ENCODE results near the gene DYNC1H1. TPM values are rescaled to one million over a fixed set of nuclear protein-coding genes. Genes with fewer than 3 reads are reported as not detected.

Gene DYNC1H1
- total RNA-seq, 6 experiments from 2014 or later = 116 to 261 (median 161) TPM

- WGBS (ENCODE audit: insufficient coverage, low coverage, low lambda C conversion rate, missing lambda C conversion rate) = 77% methylated on average over 3 of the region's 3 CpGs
- ATAC-seq (no peak), DNase-seq (no peak)
- Histone ChIP-seq H3K27ac (no peak overlapping the region), H3K36me3 (peaks cover 12 to 99% (median 59%) of the 10 kb centered on the region in 4 donors), H3K4me3 (no peak overlapping the region), H3K4me1 (no peaks in the 10 kb centered on the region), H3K27me3 (no peaks in the 10 kb centered on the region), H3K9me3 (no peaks in the 10 kb centered on the region)
- TF ChIP-seq POLR2A (IDR thresholded peaks at IDR 0.05) (no peak), CTCF (IDR thresholded peaks at IDR 0.05) (no peak)
- intact Hi-C loops (cut with DNase I) = no loop called here
Observed at GRCh38 chr14:102028733-102029132, 64.4 kb downstream of the DYNC1H1 start.

- ATAC-seq = no peak
- no peak for DNase-seq
- no CpG with 5 or more reads among the region's 2 CpGs for WGBS (ENCODE audit: insufficient coverage, low coverage, low lambda C conversion rate, missing lambda C conversion rate)
- Histone ChIP-seq H3K36me3 (peaks cover 16 to 99% (median 63%) of the 10 kb centered on the region in 4 donors), H3K4me3 (no peak overlapping the region), H3K4me1 (no peaks in the 10 kb centered on the region), H3K9me3 (no peaks in the 10 kb centered on the region), H3K27ac (no peak overlapping the region), H3K27me3 (no peaks in the 10 kb centered on the region)
- intact Hi-C loops (cut with DNase I) = no loop called here
- no peak for TF ChIP-seq CTCF (IDR thresholded peaks at IDR 0.05)
- TF ChIP-seq POLR2A (IDR thresholded peaks at IDR 0.05) = no peak
Observed at GRCh38 chr14:102029956-102030355, 65.6 kb downstream of the DYNC1H1 start.

GRCh38 chr14:102033241-102033640, 68.9 kb downstream of the DYNC1H1 start:
- no peak for TF ChIP-seq POLR2A (IDR thresholded peaks at IDR 0.05)
- no peak for TF ChIP-seq CTCF (IDR thresholded peaks at IDR 0.05)
- Histone ChIP-seq H3K9me3 (no peaks in the 10 kb centered on the region), H3K4me1 (no peaks in the 10 kb centered on the region), H3K4me3 (no peak overlapping the region), H3K36me3 (peaks cover 10 to 99% (median 56%) of the 10 kb centered on the region in 4 donors), H3K27me3 (no peaks in the 10 kb centered on the region), H3K27ac (no peak overlapping the region)
- WGBS (ENCODE audit: insufficient coverage, low coverage, low lambda C conversion rate, missing lambda C conversion rate) = 90% methylated on average over 4 of the region's 13 CpGs
- ATAC-seq (no peak), DNase-seq (no peak)
- intact Hi-C loops (cut with DNase I) = no loop called here

GRCh38 chr14:102034301-102034700, 69.9 kb downstream of the DYNC1H1 start:
- Histone ChIP-seq H3K27me3 (no peaks in the 10 kb centered on the region), H3K4me3 (no peak overlapping the region), H3K4me1 (no peaks in the 10 kb centered on the region), H3K27ac (no peak overlapping the region), H3K9me3 (no peaks in the 10 kb centered on the region), H3K36me3 (peaks cover 10 to 99% (median 56%) of the 10 kb centered on the region in 4 donors)
- no peak for TF ChIP-seq CTCF (IDR thresholded peaks at IDR 0.05)
- no peak for DNase-seq
- intact Hi-C loops (cut with DNase I) = no loop called here
- 80% methylated on average over 10 of the region's 11 CpGs for WGBS (ENCODE audit: insufficient coverage, low coverage, low lambda C conversion rate, missing lambda C conversion rate)
- no peak for ATAC-seq

- no peaks in the 10 kb centered on the region for H3K4me1 ChIP-seq
- DNase-seq (no peak), ATAC-seq (no peak)
- H3K27ac ChIP-seq = no peak overlapping the region
- no peaks in the 10 kb centered on the region for H3K9me3 ChIP-seq
- intact Hi-C loops (cut with DNase I) = no loop called here
- no peak for TF ChIP-seq POLR2A (IDR thresholded peaks at IDR 0.05)
- H3K27me3 ChIP-seq = no peaks in the 10 kb centered on the region
- H3K4me3 ChIP-seq = no peak overlapping the region
- 94% methylated on average over 9 of the region's 9 CpGs for WGBS (ENCODE audit: insufficient coverage, low coverage, low lambda C conversion rate, missing lambda C conversion rate)
- H3K36me3 ChIP-seq = peaks cover 25 to 99% (median 55%) of the 10 kb centered on the region in 4 donors
Observed at GRCh38 chr14:102035914-102036313, 71.5 kb downstream of the DYNC1H1 start.
